ENCODE data around the gene ASB7.

Gene ASB7

DNA sequence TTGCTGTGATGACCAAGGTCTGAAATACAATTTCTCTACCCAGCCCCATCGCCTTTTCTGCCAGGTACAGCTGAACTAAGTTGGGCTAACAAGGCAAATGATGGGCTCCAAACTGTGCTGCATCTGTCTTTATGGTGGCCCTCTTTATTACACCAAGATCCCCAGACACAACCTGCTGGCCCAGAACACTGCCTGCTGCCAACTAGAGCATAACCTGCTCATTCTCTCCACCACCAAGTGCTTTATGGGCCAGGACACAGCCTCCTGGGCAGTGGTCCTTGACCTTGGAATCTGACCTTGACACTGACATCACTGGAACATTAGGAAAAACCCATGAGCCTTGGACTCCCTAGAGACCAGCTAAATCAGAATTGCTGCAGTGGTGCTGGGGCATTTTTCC, 3.7 kb upstream of the ASB7 start:
- DNase-seq, result peak in 1 of 2 experiments; percentile 18

DNA sequence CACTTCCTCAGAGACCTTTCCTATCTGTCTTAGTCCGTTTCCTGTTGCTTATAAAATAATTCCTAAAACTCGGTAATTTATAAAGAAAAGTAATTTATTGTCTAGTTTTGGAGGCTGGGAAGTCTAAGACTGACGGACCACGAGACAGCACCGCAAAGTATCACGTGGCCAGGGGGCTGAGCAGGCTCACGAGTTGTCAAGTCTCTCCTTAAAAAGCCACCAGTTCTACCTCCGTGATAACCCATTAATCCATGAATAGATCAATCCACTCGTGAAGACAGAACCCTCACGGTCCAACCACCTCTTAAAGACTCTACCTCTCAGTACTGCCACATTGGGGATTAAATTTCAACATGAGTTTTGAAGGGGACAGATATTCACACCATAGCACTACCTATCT, 1.2 kb upstream of the ASB7 start:
- peak; percentile 46 to 54 for DNase-seq

DNA sequence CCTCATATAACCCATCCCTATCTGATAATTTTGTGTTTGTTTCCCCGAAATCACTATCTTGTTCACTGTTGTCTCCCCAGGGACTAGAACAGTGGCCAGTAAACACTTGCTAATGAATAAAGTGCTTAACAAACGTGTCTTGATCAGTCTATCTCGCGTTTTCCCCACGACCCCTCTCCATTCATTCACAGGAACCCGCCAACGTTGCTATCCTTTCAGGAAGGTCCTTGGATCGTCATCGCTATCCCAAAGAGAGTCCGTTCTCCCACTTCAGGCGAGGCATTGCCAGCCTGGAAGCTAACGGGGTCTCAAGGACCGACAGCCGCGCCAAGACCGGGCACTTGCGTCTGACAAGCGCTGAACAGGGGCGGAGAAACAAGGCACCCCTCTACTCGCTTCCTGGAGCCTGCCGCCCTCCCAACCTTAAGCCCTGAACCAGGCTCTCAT, 749 bp upstream of the ASB7 start:
- DNase-seq, result no peak

GRCh38 chr15:100602823-100603393, 519 bp downstream of the ASB7 start:
- peak; percentile 46 to 61 for DNase-seq

GRCh38 chr15:100612539-100612938, 10.2 kb downstream of the ASB7 start:
- no peak for DNase-seq

DNA sequence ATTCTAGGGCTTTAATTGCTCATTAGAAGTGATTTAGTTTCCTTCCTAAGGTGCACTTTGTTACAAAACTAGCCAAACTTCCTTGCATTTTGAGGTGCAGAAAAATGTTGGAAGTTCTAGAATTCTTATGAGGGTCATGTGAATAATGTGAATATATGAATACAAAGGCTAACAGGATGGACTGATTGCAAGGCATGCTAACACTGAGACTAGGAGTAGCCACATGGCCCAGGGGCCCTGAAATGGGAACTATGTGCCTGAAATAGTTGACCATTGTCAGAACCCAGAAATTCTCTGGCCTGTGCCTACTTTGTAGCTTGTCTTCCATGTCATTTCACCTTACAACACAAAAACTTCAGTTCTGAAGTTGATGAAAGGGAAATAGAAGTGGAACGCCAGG, 10.8 kb downstream of the ASB7 start:
- no peak for DNase-seq

DNA sequence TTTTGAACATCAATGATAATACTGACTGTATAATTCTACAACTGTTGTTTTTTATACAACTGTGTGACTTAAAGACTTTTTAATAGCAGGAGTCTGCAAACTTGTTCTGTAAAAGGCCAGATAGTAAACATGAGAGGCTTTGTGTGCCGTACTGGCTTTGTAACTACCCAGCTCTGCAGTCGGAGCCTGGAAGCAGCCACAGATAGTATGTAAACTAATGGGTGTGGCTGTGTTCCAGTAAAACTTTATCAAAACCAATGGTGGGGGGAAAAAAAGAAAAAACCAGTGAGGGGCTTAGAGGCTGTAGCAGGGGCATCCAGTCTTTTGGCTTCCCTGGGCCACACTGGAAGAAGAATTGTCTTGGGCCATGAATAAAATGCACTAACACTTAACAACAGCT, 11.9 kb downstream of the ASB7 start:
- DNase-seq, result no peak

- no peak for DNase-seq
Observed at GRCh38 chr15:100614918-100615317, 12.5 kb downstream of the ASB7 start.

DNA sequence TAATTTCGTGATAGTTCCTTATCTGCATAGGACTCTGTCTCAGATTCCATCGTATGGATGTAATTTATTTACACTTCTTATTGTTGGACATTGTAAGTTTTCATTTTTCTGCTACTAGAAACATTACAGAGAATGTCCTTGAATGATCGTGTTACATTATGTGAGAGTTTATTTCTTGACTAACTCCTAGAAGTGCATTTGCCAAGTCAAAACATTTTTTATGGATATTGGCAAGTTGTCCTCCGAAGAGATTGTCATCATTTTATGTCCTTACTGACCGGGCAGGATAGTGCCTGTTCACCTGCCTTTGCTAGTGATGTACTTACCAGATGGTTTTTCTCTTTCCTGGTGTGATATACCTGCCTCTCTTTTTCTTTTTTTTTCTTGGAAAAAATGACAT, 13.4 kb downstream of the ASB7 start:
- DNase-seq, result no peak

- DNase-seq, result no peak
Observed at GRCh38 chr15:100616700-100617099, 14.3 kb downstream of the ASB7 start.

DNA sequence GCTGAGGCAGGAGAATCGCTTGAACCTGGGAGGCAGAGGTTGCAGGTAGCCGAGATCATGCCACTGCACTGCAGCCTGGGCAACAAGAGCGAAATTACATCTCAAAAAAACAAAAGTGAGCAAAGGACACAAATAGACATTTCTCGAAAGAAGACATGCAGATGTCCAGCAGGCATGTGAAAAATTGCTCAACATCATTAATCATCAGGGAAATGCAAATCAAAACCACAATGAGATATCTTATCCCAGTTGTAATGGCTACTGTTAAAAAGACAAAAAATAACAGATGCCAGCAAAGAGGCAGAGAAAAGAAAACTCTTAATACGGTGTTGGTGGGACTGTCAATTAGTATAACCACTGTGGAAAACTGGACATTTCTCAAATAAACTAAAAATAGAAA, 20.9 kb downstream of the ASB7 start:
- DNase-seq, result no peak

GRCh38 chr15:100627789-100628395, 25.5 kb downstream of the ASB7 start:
- peak; percentile 52 to 62 for DNase-seq

DNA sequence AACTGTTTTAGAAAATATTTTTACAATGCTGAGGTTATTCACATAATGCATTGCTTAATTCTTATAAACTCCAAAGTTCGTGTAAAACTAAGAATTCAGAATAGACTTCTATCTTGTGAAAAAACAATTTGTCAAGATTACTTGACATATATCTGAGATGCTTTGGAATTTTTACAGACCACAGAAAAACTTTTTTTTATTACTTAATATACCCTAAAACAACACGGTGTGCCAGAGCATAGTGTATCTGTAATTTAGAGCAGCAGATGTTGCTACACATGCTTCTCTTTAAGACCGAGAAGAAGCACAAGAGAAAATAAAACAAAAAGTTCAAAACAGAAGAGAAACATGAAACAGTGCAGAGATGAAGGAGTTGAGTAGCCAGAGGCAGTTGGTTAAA, 26.4 kb downstream of the ASB7 start:
- no peak for DNase-seq

- no peak for DNase-seq
Observed at GRCh38 chr15:100631831-100632230, 29.4 kb downstream of the ASB7 start.

- DNase-seq, result no peak
Observed at GRCh38 chr15:100633763-100634075, 31.3 kb downstream of the ASB7 start.

DNA sequence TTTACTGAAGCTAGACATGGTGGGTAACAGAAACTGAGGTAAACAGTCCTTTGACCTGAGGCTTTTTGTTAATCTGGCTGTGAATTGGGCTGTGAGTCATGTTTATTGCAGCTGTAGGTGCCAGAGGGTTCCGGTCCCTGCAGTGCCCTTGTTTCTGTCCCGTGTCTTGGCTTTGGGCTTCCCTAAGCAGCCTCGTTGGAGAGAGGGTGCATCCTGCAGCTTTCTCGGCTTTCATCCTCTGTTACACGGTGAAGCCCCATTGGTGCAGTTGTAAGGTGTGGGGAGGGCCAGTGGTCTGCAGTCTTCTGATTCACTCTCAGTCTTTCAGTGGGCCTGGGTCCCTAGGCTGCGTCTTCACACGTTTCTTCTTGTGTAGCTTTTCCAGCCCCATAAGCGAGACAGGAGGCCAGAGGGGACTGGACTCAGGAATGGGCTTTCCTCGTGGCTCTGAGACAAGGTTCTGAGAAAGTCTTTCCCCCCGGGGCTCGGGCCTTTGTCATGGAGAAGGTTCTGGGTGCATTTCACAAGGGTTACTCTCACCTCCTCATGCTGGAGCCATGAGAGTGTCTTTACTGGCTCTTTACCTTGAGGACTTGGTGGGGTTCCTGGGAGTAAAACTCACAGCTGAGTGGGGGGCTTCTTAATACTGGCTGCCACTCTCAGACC, 33.1 kb downstream of the ASB7 start:
- no peak for DNase-seq

- no peak for DNase-seq
Observed at GRCh38 chr15:100638177-100638730, 35.9 kb downstream of the ASB7 start.

GRCh38 chr15:100642213-100642949, 40.0 kb downstream of the ASB7 start:
- no peak for DNase-seq

DNA sequence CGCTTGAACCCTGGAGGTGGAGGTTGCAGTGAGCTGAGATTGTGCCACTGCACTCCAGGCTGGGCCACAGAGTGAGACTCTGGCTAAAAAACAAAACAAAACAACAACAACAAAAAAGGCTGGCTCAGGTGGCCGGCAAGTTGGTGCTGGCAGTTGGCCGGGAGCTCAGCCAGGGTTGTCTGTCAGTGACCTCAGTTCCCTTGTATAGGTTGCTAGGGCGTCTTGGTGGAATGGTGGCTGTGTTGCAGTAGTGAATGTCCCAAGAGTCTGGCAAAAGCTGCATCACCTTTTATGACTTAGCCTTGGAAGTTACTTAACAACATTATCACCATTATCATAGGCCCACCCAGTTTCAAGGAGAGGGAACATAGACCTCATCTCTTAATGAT, 40.6 kb downstream of the ASB7 start:
- no peak for DNase-seq

GRCh38 chr15:100645671-100646070, 43.3 kb downstream of the ASB7 start:
- no peak for DNase-seq

- no peak for DNase-seq
Observed at GRCh38 chr15:100648951-100649350, 46.6 kb downstream of the ASB7 start.

GRCh38 chr15:100650685-100651084, 48.3 kb downstream of the ASB7 start:
- no peak for DNase-seq

DNA sequence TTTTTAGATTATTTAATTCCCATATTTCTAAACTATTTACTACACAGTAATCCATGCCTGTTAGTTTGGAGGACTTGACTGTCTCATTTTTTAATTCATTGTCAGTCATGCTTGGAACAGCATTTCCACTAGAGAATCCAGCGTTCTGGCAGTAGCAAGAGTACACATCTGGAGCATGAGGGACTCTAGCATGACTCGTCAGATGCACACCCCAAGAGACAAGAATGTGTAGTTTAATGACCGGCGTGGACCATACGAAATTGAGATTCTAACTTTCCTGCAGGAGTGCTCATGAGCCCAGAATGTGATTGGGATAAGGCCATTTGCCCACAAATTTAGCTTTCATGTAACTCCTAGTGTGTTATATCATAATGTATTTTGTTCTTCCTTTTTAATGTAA, 48.9 kb downstream of the ASB7 start:
- DNase-seq, result no peak

DNA sequence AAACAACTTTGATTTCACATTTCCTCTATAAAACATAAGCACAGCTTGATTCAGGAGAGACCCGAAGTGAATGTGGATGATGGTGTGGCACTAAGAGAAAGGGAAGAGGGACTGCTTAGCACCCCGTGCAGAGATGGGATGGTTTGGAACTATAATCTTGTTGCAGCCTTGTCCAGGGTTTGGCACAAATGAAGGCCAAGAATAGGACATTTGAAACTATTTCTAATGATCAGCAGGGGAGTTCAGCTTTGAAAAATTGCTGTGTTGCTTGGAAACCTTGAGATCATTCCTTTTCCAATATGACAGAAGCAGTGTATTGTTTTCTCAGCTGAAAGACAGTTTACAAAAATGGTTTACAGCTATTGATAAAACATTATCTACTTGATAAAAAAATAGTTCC, 49.7 kb downstream of the ASB7 start:
- no peak for DNase-seq

Data from activated CD4-positive, alpha-beta T cell treated with anti-CD3 and anti-CD28 coated beads, Interleukin-2, amount 50 U/mL, for 48 hours (primary cell).